RWPE1 (cell line): ENCODE data around the gene TEKT5.

Experiments used
- CTCF ChIA-PET: fragments of 350-600 bp; sonication (Branson Sonifier 250); formaldehyde crosslinking; extraction: SDS; loops from one replicate; lab custom pipeline; 2021; lab: Yijun Ruan, JAX
- POLR2A ChIA-PET: fragments of 400-600 bp; formaldehyde crosslinking; extraction: SDS; loops from one replicate; lab custom pipeline; 2020; ENCODE audit warnings: antibody characterized with exemption; ENCODE audit not compliant: low non-redundant PET; lab: Yijun Ruan, JAX
- DNase-seq: peaks from one replicate; pipeline ENCODE4 v3.0.0; 2012; ENCODE audit warnings: low spot score
- H3K27ac ChIP-seq: fragments of 450-650 bp; 2 replicates; pipeline ENCODE4 v1.5.1; 2017
- TF ChIP-seq, protein P1 (sequence below): fragments of 450-650 bp; conservative IDR thresholded peaks from 2 replicates; pipeline ENCODE4 v1.5.1; 2017; ENCODE audit warnings: low read depth, mild to moderate bottlenecking

The TEKT5 gene

GRCh38 chr16:10728003-10728887 lies 33.5 kb upstream of the TEKT5 start:
- CTCF ChIA-PET: interaction anchor here (0.8 kb wide), 1 partner anchor 148 kb away, joined by 4 read pairs; the partner anchor contains the start of gene EMP2
- TF ChIP-seq, protein P1, sequence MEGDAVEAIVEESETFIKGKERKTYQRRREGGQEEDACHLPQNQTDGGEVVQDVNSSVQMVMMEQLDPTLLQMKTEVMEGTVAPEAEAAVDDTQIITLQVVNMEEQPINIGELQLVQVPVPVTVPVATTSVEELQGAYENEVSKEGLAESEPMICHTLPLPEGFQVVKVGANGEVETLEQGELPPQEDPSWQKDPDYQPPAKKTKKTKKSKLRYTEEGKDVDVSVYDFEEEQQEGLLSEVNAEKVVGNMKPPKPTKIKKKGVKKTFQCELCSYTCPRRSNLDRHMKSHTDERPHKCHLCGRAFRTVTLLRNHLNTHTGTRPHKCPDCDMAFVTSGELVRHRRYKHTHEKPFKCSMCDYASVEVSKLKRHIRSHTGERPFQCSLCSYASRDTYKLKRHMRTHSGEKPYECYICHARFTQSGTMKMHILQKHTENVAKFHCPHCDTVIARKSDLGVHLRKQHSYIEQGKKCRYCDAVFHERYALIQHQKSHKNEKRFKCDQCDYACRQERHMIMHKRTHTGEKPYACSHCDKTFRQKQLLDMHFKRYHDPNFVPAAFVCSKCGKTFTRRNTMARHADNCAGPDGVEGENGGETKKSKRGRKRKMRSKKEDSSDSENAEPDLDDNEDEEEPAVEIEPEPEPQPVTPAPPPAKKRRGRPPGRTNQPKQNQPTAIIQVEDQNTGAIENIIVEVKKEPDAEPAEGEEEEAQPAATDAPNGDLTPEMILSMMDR: no peak
- no peak for DNase-seq
- H3K27ac ChIP-seq: no peak overlapping the region
- POLR2A ChIA-PET: no interaction called here

GRCh38 chr16:10708969-10709368 lies 14.2 kb upstream of the TEKT5 start:
- CTCF ChIA-PET: no interaction called here
- POLR2A ChIA-PET: interaction anchor here (0.7 kb wide), 1 partner anchor 44 kb away, joined by 3 read pairs; no protein-coding TSS in a partner anchor
- TF ChIP-seq, protein P1: no peak
- DNase-seq: no peak
- H3K27ac ChIP-seq: no peak overlapping the region

DNA sequence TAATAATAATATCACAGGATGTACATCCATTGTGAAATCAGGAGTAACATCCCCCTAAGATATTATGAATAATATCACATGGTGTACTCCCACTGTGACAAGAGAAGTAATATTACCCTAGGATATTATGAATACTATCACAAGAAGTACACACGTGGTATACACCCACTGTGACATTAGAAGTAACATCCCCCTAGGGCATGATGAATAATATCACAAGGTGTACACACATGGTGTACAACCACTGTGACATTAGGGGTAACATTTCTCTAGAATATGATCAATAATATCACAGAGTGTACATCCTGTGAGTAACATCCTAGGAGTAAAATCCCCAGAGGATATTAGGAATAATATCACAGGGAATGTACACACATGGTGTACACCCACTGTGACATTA lies 5.0 kb upstream of the TEKT5 start:
- POLR2A ChIA-PET: no interaction called here
- CTCF ChIA-PET: no interaction called here
- no peak for DNase-seq
- TF ChIP-seq, protein P1: no peak
- H3K27ac ChIP-seq: no peak overlapping the region

- DNase-seq: no peak
- POLR2A ChIA-PET: no interaction called here
- CTCF ChIA-PET: interaction anchor here (0.6 kb wide), 2 partner anchors 171 to 179 kb away, joined by 4 to 5 read pairs; no protein-coding TSS in a partner anchor
- no peak overlapping the region for H3K27ac ChIP-seq
- TF ChIP-seq, protein P1: no peak
Observed at GRCh38 chr16:10694306-10694705, 424 bp downstream of the TEKT5 start.

GRCh38 chr16:10693889-10694288 lies 841 bp downstream of the TEKT5 start:
- ChIA-PET CTCF (no interaction called here), POLR2A (no interaction called here)
- TF ChIP-seq, protein P1: no peak
- no peak for DNase-seq
- H3K27ac ChIP-seq: no peak overlapping the region

GRCh38 chr16:10692470-10692869 lies 2.3 kb downstream of the TEKT5 start:
- H3K27ac ChIP-seq: no peak overlapping the region
- CTCF ChIA-PET: no interaction called here
- TF ChIP-seq, protein P1: no peak
- DNase-seq: no peak
- POLR2A ChIA-PET: no interaction called here
